ENCODE measurements around the gene TSPAN10. TPM values are rescaled to one million over a fixed set of nuclear protein-coding genes. Genes with fewer than 3 reads are reported as not detected.

TSPAN10 gene
- total and polyA plus RNA-seq, 2 of the 8 experiments (the other 6 are each of a cell fraction or from before 2014, with no cell fraction given): 0.99 to 1.1 TPM

DNA sequence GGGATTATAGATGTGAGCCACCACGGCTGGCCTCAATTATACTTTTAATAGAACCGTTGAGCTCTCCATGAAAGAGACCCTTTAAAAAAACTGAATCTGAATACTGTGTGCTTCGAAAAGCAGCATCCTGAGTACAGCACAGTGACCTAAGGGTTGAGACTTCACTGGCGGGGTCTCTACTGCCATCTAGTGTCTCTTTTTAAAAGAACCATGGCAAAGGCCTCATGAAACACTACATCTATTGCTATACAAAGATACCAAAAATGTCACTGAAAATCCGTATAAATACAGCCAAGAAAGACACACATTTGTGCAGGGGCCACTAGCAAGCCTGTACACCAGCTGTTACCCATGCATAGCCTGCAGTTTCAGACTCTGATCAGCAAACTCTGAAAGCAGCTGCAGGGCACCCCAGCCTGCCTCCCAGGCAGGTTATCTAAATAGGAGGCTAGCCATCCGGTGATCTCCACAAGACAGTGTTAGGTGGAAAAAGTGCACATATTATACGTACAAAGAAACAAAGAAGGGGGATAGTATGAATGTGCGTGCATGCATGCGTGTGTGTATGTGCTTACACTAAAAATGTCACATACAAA is 35.4 kb upstream of the TSPAN10 start:
- no peak overlapping the region for H3K4me3 ChIP-seq (ENCODE audit: extremely low read depth in 1 of 4, insufficient read depth in 2 of 4, low read depth in 3 of 4, low read length in 4 of 4)
- no peak overlapping the region for H2AFZ ChIP-seq (ENCODE audit: low read length)
- H3K27me3 ChIP-seq (replicated peaks in 1 of 4; ENCODE audit: control insufficient read depth in 3 of 4, extremely low read depth in 1 of 4, insufficient read depth in 3 of 4, low read length in 3 of 4): no peaks in the 10 kb centered on the region
- peaks cover 7% of the 10 kb centered on the region for H3K79me1 ChIP-seq (ENCODE audit: low read depth, low read length)
- CTCF ChIA-PET (ENCODE audit: partially characterized antibody): interaction anchor here (0.6 to 4.1 kb wide), 34 partner anchors 8 to 1206 kb away, joined by 3 to 31 read pairs (median 4); no protein-coding TSS in a partner anchor
- H4K5ac ChIP-seq (ENCODE audit: insufficient read length, low read depth, low read length): no peak overlapping the region
- FAIRE-seq (peak; percentile 66), DNase-seq (ENCODE audit: low read depth in 1 of 2, low spot score in 2 of 2) (peak in 1 of 2 experiments; percentile 50)
- H3K14ac ChIP-seq (ENCODE audit: insufficient read length): no peak overlapping the region
- no peak overlapping the region for H3K18ac ChIP-seq (ENCODE audit: extremely low read depth, low read length)
- H2BK120ac ChIP-seq (replicated peaks; ENCODE audit: low read depth, low read length): no peak overlapping the region
- POLR2A ChIA-PET (ENCODE audit: partially characterized antibody): interaction anchor here (1.1 to 1.5 kb wide), 4 partner anchors 24 to 65 kb away, joined by 3 to 5 read pairs (median 4); partner anchors contain the start of genes CCDC137 and OXLD1
- no peak overlapping the region for H4K91ac ChIP-seq (replicated peaks; ENCODE audit: insufficient read length, low read length)
- H3K56ac ChIP-seq (replicated peaks; ENCODE audit: insufficient read length, low read depth, low read length): no peak overlapping the region
- H3K4ac ChIP-seq (replicated peaks; ENCODE audit: insufficient read length, low read depth, low read length): no peak overlapping the region
- no peaks in the 10 kb centered on the region for H3K23me2 ChIP-seq (ENCODE audit: low read depth, low read length)
- no peak overlapping the region for H3K4me2 ChIP-seq (ENCODE audit: insufficient read depth in 1 of 2, low read depth in 2 of 2, low read length in 2 of 2)
- no peaks in the 10 kb centered on the region for H3K4me1 ChIP-seq (replicated peaks in 1 of 4; ENCODE audit: control insufficient read depth in 3 of 4, insufficient read depth in 4 of 4, low read length in 3 of 4)
- H3K23ac ChIP-seq (ENCODE audit: insufficient read length): no peak overlapping the region
- H4K8ac ChIP-seq (ENCODE audit: extremely low read depth, insufficient read depth, low read length): peak overlapping the region; percentile 85; the same call in 1 of the 2 replicates
- WGBS, 2 experiments (ENCODE audit: extremely low coverage in 1 of 2, insufficient coverage in 1 of 2, insufficient read length in 1 of 2, insufficient replicate concordance in 2 of 2, low coverage in 1 of 2, low lambda C conversion rate in 2 of 2, missing lambda C conversion rate in 1 of 2): 78% methylated on average over 9 of the region's 9 CpGs; no CpG with 5 or more reads in 1 of the 2 experiments
- H3K9me3 ChIP-seq (ENCODE audit: insufficient read depth in 2 of 2, low read depth in 1 of 2, low read length in 1 of 2): no peaks in the 10 kb centered on the region
- no peak overlapping the region for H3K9ac ChIP-seq (replicated peaks in 1 of 4; ENCODE audit: extremely low read depth in 1 of 4, low read depth in 3 of 4, low read length in 3 of 4)
- H2BK20ac ChIP-seq (ENCODE audit: low read length): no peak overlapping the region
- no peak overlapping the region for H2BK15ac ChIP-seq (ENCODE audit: low read length)
- no peak overlapping the region for H2BK12ac ChIP-seq (ENCODE audit: low read depth, low read length)
- H3K36me3 ChIP-seq (ENCODE audit: control insufficient read depth in 2 of 4, insufficient read depth in 4 of 4, low read length in 3 of 4): peaks cover 25 to 52% (median 45%) of the 10 kb centered on the region in 4 experiments
- H4K20me1 ChIP-seq (replicated peaks in 1 of 2; ENCODE audit: control insufficient read depth in 1 of 2, insufficient read depth in 2 of 2, low read length in 2 of 2): peaks cover 0 to 9% of the 10 kb centered on the region in 2 experiments
- H3K27ac ChIP-seq (ENCODE audit: low read depth, low read length): no peak overlapping the region
- H2AK5ac ChIP-seq (ENCODE audit: low read depth, low read length): no peak overlapping the region
- no peak overlapping the region for H2BK5ac ChIP-seq (ENCODE audit: low read depth, low read length)
- H3K79me2 ChIP-seq (ENCODE audit: control insufficient read depth in 1 of 2, insufficient read depth in 2 of 2, low read length in 2 of 2): no peaks in the 10 kb centered on the region
- TF ChIP-seq ASH2L (IDR thresholded peaks at IDR 0.05; ENCODE audit: low read length): no peak

Data from H1 (cell line).